Liver (tissue), 9 donors: Measurements from ENCODE around the gene RGS14. TPM values are rescaled to one million over a fixed set of nuclear protein-coding genes. Genes with fewer than 3 reads are reported as not detected.
A peak's percentile ranks its signal among the peaks of the same experiment; 100 is the strongest.

Experiments
- DNase-seq: peaks from one replicate; pipeline ENCODE4 v3.0.0-alpha.2; 2017; ENCODE audit warnings: low spot score
- H3K27ac ChIP-seq, 2 donors: one replicate each; pipeline ENCODE4 v1.7.0; 2013; ENCODE audit warnings: inconsistent platforms in 2 of 2, low read length in 2 of 2, control low read depth in 1 of 2, low read depth in 1 of 2, mild to moderate bottlenecking in 1 of 2
- H3K27me3 ChIP-seq, 4 donors: one replicate each; pipeline versions ENCODE4 v1.6.1 to v1.7.0; 2013; ENCODE audit warnings: low read length in 3 of 4, inconsistent platforms in 1 of 4, mild to moderate bottlenecking in 1 of 4, moderate library complexity in 1 of 4; ENCODE audit not compliant: control insufficient read depth in 4 of 4, insufficient read depth in 4 of 4
- H3K36me3 ChIP-seq, 4 donors: one replicate each; pipeline versions ENCODE4 v1.6.1 to v1.7.0; 2013; ENCODE audit warnings: low read length in 3 of 4, mild to moderate bottlenecking in 3 of 4, low read depth in 1 of 4, moderate library complexity in 1 of 4; ENCODE audit not compliant: control insufficient read depth in 4 of 4, insufficient read depth in 3 of 4
- H3K4me1 ChIP-seq, 4 donors: one replicate each; pipeline versions ENCODE4 v1.6.1 to v1.7.0; 2013; ENCODE audit warnings: low read length in 3 of 4, mild to moderate bottlenecking in 3 of 4, moderate library complexity in 1 of 4; ENCODE audit not compliant: control insufficient read depth in 4 of 4, insufficient read depth in 4 of 4
- H3K4me3 ChIP-seq, 3 donors: one replicate each; pipeline versions ENCODE4 v1.6.1 to v1.7.0; 2013; ENCODE audit warnings: low read length in 3 of 3, control low read depth in 1 of 3, low read depth in 1 of 3, mild to moderate bottlenecking in 1 of 3
- H3K9ac ChIP-seq, 2 donors: one replicate each; pipeline ENCODE4 v1.7.0; 2013; ENCODE audit warnings: low read length in 2 of 2, mild to moderate bottlenecking in 2 of 2, moderate library complexity in 2 of 2, control low read depth in 1 of 2, low read depth in 1 of 2
- H3K9me3 ChIP-seq, 4 donors: one replicate each; pipeline versions ENCODE4 v1.6.1 to v1.7.0; 2013; ENCODE audit warnings: low read length in 3 of 4; ENCODE audit not compliant: control insufficient read depth in 4 of 4
- ATF3 ChIP-seq: IDR thresholded peaks from 2 replicates; pipeline ENCODE4 v1.6.1; 2016; ENCODE audit warnings: antibody characterized with exemption
- CTCF ChIP-seq: fragments of 150-350 bp; IDR thresholded peaks from 2 replicates; pipeline ENCODE4 v1.5.1; 2017; ENCODE audit warnings: improper control_type of control experiment, low read depth, low read length; ENCODE audit not compliant: missing input control
- EGR1 ChIP-seq, 2 donors: IDR thresholded peaks; 2 replicates each; pipeline ENCODE4 v1.6.1; 2016 to 2018; ENCODE audit warnings: antibody characterized with exemption in 2 of 2, low read depth in 2 of 2
- FOXA1 ChIP-seq: IDR thresholded peaks from 2 replicates; pipeline ENCODE4 v1.6.1; 2016; ENCODE audit warnings: antibody characterized with exemption
- GABPA ChIP-seq, 2 donors: IDR thresholded peaks in 1 of 2; conservative IDR thresholded peaks in 1 of 2; 2 replicates each; pipeline ENCODE4 v1.6.1; 2016; ENCODE audit warnings: antibody characterized with exemption in 2 of 2, mild to moderate bottlenecking in 1 of 2, moderate library complexity in 1 of 2
- HNF4A ChIP-seq, 2 donors: conservative IDR thresholded peaks; 2 replicates each; pipeline ENCODE4 v1.6.1; 2016; ENCODE audit warnings: antibody characterized with exemption in 2 of 2, mild to moderate bottlenecking in 2 of 2
- JUND ChIP-seq, 2 donors: IDR thresholded peaks; 2 replicates each; pipeline ENCODE4 v1.6.1; 2016; ENCODE audit warnings: antibody characterized with exemption in 2 of 2
- NR2F2 ChIP-seq: IDR thresholded peaks from 2 replicates; pipeline ENCODE4 v1.6.1; 2016; ENCODE audit warnings: antibody characterized with exemption
- RAD21 ChIP-seq, 2 donors: IDR thresholded peaks; 2 replicates each; pipeline ENCODE4 v1.6.1; 2016; ENCODE audit warnings: antibody characterized with exemption in 2 of 2, mild to moderate bottlenecking in 2 of 2
- REST ChIP-seq: IDR thresholded peaks from 2 replicates; pipeline ENCODE4 v1.6.1; 2016; ENCODE audit warnings: antibody characterized with exemption, mild to moderate bottlenecking
- RXRA ChIP-seq, 2 donors: IDR thresholded peaks; 2 replicates each; pipeline ENCODE4 v1.6.1; 2017 to 2018; ENCODE audit warnings: antibody characterized with exemption in 2 of 2, mild to moderate bottlenecking in 1 of 2
- SP1 ChIP-seq: IDR thresholded peaks from 2 replicates; pipeline ENCODE4 v1.6.1; 2018; ENCODE audit warnings: antibody characterized with exemption, mild to moderate bottlenecking
- YY1 ChIP-seq: IDR thresholded peaks from 2 replicates; pipeline ENCODE4 v1.6.1; 2016; ENCODE audit warnings: antibody characterized with exemption, mild to moderate bottlenecking
- WGBS: extraction: QIAGEN DNeasy Blood & Tissue Kit; methylation state at CpG from one replicate; pipeline ENCODE4 v1.1.7; 2013; 5-methylcytosine and 5-hydroxymethylcytosine counted together
- polyA plus RNA-seq, 2 donors: library from polyadenylated mRNA; stranded (reverse) in 1 of 2; unstranded in 1 of 2; fragments of 200-250 nt in 1 of 2; fragments of >200 nt in 1 of 2; fragmentation: Nextera tagmentation in 1 of 2; extraction: Ambion mirVana in 1 of 2; gene quantifications; one replicate each; pipeline versions ENCODE4 v1.2.1 to v1.2.3, GENCODE V29; 2013 to 2015
- total RNA-seq, 2 donors: library from RNA; depleted of rRNA; stranded (reverse); fragments of >200 nt; gene quantifications; one replicate each; pipeline ENCODE4 v1.2.3, GENCODE V29; 2014
- donor health status: healthy.
- donor health status: healthy.
- donor health status: healthy.
- donor health status: healthy.
- donor health status: healthy.

RGS14 gene
- total and polyA plus RNA-seq, 4 donors: 10.2 to 53.8 (median 33.3) TPM

- Histone ChIP-seq H3K9ac (no peak overlapping the region), H3K27ac (peak overlapping the region in 1 of 2 donors; percentile 48), H3K4me1 (peaks cover 0 to 8% (median 0%) of the 10 kb centered on the region in 4 donors), H3K36me3 (peaks cover 28 to 76% (median 42%) of the 10 kb centered on the region in 4 donors), H3K9me3 (no peaks in the 10 kb centered on the region), H3K4me3 (no peak overlapping the region), H3K27me3 (no peaks in the 10 kb centered on the region)
- DNase-seq: no peak
- TF ChIP-seq RAD21 (IDR thresholded peaks at IDR 0.05) (peak; percentile 17 to 59), GABPA (IDR thresholded peaks at IDR 0.05 in 1 of 2, conservative IDR thresholded peaks at IDR 0.05 in 1 of 2) (no peak), CTCF (peak; percentile 17)
- WGBS: 77% methylated on average over 12 of the region's 12 CpGs
These were observed 21.6 kb upstream of the RGS14 start for GRCh38 chr5:177336112-177336511.

- Histone ChIP-seq H3K4me3 (no peak overlapping the region), H3K27ac (no peak overlapping the region), H3K9me3 (no peaks in the 10 kb centered on the region), H3K27me3 (no peaks in the 10 kb centered on the region), H3K9ac (no peak overlapping the region), H3K36me3 (peaks cover 30 to 71% (median 43%) of the 10 kb centered on the region in 4 donors), H3K4me1 (peaks cover 0 to 8% (median 0%) of the 10 kb centered on the region in 4 donors)
- TF ChIP-seq GABPA (IDR thresholded peaks at IDR 0.05 in 1 of 2, conservative IDR thresholded peaks at IDR 0.05 in 1 of 2) (no peak), NR2F2 (no peak), CTCF (no peak), HNF4A (conservative IDR thresholded peaks at IDR 0.05) (no peak), JUND (IDR thresholded peaks at IDR 0.05) (no peak), SP1 (no peak), YY1 (no peak), RXRA (IDR thresholded peaks at IDR 0.05) (no peak), ATF3 (no peak), FOXA1 (no peak), REST (no peak), EGR1 (IDR thresholded peaks at IDR 0.05; ENCODE audit: low read depth in 2 of 2) (no peak), RAD21 (IDR thresholded peaks at IDR 0.05) (no peak)
- DNase-seq: no peak
- 94% methylated on average over 36 of the region's 36 CpGs for WGBS
These were observed 20.9 kb upstream of the RGS14 start for GRCh38 chr5:177336603-177337494.
